Adrenal gland (tissue), 12 donors: ENCODE measurements around the gene FOXJ3. TPM values are rescaled to one million over a fixed set of nuclear protein-coding genes. Genes with fewer than 3 reads are reported as not detected.

Source experiments
- DNase-seq, 7 donors: peaks; one replicate each; pipeline ENCODE4 v3.0.0-alpha.2; 2019 to 2020
- H3K27ac ChIP-seq, 5 donors: fragments of 200-600 bp; sonication (generic) in 4 of 5; 1 replicate in 3 of 5; 2 replicates in 2 of 5; pipeline versions ENCODE4 v1.5.1 to v1.8.0; 2016 to 2020; ENCODE audit warnings: mild to moderate bottlenecking in 1 of 5
- H3K27me3 ChIP-seq: fragments of 200-600 bp; 2 replicates; pipeline ENCODE4 v1.8.0; 2021
- H3K36me3 ChIP-seq, 2 donors: fragments of 200-600 bp; replicated peaks in 1 of 2; 1 replicate in 1 of 2; 2 replicates in 1 of 2; pipeline versions ENCODE4 v1.5.1 to v1.8.0; 2018 to 2022
- H3K4me1 ChIP-seq, 2 donors: fragments of 200-600 bp; replicated peaks in 1 of 2; 1 replicate in 1 of 2; 2 replicates in 1 of 2; pipeline versions ENCODE4 v1.5.1 to v1.8.0; 2018 to 2021
- H3K4me3 ChIP-seq, 4 donors: fragments of 200-600 bp; sonication (generic) in 3 of 4; one replicate each; pipeline ENCODE4 v1.5.1; 2016 to 2018
- H3K9me3 ChIP-seq, 3 donors: fragments of 200-600 bp; sonication (generic) in 1 of 3; replicated peaks in 1 of 3; 1 replicate in 2 of 3; 2 replicates in 1 of 3; pipeline versions ENCODE4 v1.5.1 to v1.8.0; 2016 to 2021
- POLR2A ChIP-seq, 2 donors: fragments of 450-650 bp; IDR thresholded peaks; one replicate each; pipeline ENCODE4 v1.6.1; 2017; ENCODE audit warnings: antibody characterized with exemption in 2 of 2, mild to moderate bottlenecking in 2 of 2, moderate library complexity in 1 of 2
- WGBS, 4 donors: extraction: QIAGEN DNeasy Blood & Tissue Kit in 2 of 4; methylation state at CpG; one replicate each; pipeline versions ENCODE4 v1.1.5 to v1.1.7; 2013 to 2017; 5-methylcytosine and 5-hydroxymethylcytosine counted together
- intact Hi-C, 2 donors: fragments of 100-400 bp; cut with DNase I; formaldehyde crosslinking; loops; one replicate each; pipeline versions ENCODE4 v1.14.1 to v1.15.0; 2022 to 2023
- polyA plus RNA-seq, 3 donors: library from polyadenylated mRNA; stranded (reverse); fragments of 200-250 nt in 2 of 3; fragments of 350-450 nt in 1 of 3; fragmentation: Illumina TruSeq in 1 of 3; extraction: RNeasy Lipid Tissue Mini Kit (QIAGEN cat#74804) in 1 of 3; gene quantifications; one replicate each; pipeline ENCODE4 v1.2.3, GENCODE V29; 2013 to 2014
- total RNA-seq, 9 donors: library from RNA; depleted of rRNA in 4 of 9; stranded (reverse); fragments of >200 nt in 4 of 9; fragments of 120-200 nt in 1 of 9; fragmentation: NEBNext Ultra II Directional in 1 of 9; extraction: Animal tissue kit (Norgen Biotek cat#: 25700) in 1 of 9; gene quantifications; one replicate each; pipeline versions ENCODE4 v1.1.0 to v1.2.4, GENCODE V29; 2013 to 2023
- TF ChIP-seq, protein P1 (sequence below), 6 experiments: fragments of 450-650 bp in 4 of 6; fragments of 200-600 bp in 2 of 6; sonication (generic) in 1 of 6; IDR thresholded peaks; 1 replicate in 5 of 6; 2 replicates in 1 of 6; pipeline versions ENCODE4 v1.5.1 to v1.8.0; 2016 to 2021; ENCODE audit warnings: antibody characterized with exemption in 6 of 6, mild to moderate bottlenecking in 2 of 6, moderate library complexity in 1 of 6
- donor health status: healthy with polysubstance abuse.
- donor health status: Bipolar disorder and iron deficiency.
- donor health status: DM: yes; HTN: yes; CAD: no.
- donor health status: DM: no; HTN: no; CAD: no.
- donor health status: DM: no; HTN: no; CAD: no.
- donor health status: DM: yes; HTN: yes; CAD: no.

The FOXJ3 gene
- total and polyA plus RNA-seq, 12 donors, result 8.4 to 58.5 (median 33.4) TPM

DNA sequence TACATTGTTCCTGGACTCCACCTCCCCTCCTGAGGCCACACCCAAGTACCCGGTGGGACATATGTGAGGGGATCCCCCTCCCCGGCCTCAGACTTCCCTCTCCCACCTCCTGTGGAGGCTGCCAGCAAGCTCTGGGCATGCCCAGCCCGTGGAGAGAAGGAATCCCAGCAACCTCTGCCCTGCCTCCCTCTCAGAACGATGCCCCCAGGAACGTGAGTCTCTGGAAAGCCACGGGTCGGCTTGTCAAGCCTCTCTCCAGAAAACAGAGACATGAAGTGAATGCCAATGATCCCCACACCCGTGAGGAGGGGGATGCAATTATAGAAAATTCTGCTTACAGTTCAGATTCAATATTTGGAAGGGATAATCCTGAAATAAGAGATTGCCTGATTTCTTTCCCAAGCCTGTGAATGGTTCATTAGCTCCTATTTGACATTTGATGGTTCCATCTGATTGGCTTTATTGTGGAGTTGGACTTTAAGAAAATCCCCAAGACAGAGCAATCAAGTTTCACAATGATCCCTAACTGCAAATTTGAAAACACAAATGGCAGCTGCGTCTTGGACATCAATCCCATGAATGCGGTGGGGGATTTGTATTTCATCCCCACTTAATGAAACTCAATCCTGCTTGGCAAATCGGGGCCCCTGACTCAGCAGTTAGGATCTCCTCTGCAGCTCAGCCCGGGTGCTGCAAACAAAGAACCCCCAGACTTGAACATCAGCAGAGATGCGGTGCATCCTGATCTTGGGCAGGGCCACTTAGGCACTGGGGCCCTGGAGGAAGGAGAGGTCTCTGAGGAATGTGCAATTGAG, 190.9 kb downstream of the FOXJ3 start:
- Histone ChIP-seq H3K9me3 (no peaks in the 10 kb centered on the region), H3K4me3 (no peak overlapping the region), H3K4me1 (no peaks in the 10 kb centered on the region), H3K27ac (no peak overlapping the region), H3K27me3 (peaks cover 8% of the 10 kb centered on the region), H3K36me3 (no peaks in the 10 kb centered on the region)
- TF ChIP-seq, protein P1, sequence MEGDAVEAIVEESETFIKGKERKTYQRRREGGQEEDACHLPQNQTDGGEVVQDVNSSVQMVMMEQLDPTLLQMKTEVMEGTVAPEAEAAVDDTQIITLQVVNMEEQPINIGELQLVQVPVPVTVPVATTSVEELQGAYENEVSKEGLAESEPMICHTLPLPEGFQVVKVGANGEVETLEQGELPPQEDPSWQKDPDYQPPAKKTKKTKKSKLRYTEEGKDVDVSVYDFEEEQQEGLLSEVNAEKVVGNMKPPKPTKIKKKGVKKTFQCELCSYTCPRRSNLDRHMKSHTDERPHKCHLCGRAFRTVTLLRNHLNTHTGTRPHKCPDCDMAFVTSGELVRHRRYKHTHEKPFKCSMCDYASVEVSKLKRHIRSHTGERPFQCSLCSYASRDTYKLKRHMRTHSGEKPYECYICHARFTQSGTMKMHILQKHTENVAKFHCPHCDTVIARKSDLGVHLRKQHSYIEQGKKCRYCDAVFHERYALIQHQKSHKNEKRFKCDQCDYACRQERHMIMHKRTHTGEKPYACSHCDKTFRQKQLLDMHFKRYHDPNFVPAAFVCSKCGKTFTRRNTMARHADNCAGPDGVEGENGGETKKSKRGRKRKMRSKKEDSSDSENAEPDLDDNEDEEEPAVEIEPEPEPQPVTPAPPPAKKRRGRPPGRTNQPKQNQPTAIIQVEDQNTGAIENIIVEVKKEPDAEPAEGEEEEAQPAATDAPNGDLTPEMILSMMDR (IDR thresholded peaks at IDR 0.05), result no peak
- no peak for TF ChIP-seq POLR2A (IDR thresholded peaks at IDR 0.05)
- intact Hi-C loops, result no loop called here
- WGBS, 4 donors, result 55 to 61% (median 57%) methylated on average over 9 to 13 of the region's 13 CpGs
- DNase-seq, result no peak

DNA sequence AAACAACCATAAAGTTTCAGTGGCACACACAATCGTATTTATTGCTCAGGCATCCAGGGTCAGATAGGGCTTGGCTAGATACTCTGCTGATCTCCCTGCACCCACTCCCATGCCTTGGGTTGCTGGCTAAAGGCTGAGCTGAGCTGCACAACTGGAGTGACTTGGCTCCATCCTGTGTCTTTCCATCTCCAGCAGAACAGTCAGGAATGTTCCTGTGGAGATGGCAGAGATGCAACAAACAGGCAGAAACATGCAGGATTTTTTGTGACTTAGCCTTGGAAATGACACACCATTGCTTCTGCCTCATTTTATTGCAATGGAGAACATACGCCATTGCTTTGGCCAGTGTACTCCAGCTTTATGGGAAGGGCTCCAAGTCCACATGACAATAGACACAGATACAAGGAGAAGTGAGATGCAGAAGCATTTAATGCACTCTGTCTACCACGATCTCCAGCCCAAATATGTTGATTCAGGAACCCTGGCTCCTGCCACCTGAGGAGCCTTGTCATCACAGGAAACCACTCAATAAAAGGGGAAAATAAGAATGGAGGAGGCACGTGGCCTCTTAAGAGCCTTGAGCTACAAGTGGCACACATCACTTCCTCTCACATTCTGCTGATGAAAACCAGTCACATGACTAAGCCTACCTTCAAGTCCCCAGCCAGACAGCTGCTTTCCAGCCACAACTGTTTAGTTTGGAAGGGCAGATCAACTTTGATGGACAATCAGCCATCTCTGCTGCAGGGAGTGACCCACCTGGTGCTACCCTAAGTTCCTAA, 191.9 kb downstream of the FOXJ3 start:
- Histone ChIP-seq H3K27ac (no peak overlapping the region), H3K9me3 (no peaks in the 10 kb centered on the region), H3K4me3 (no peak overlapping the region), H3K36me3 (no peaks in the 10 kb centered on the region), H3K4me1 (no peaks in the 10 kb centered on the region), H3K27me3 (peaks cover 8% of the 10 kb centered on the region)
- TF ChIP-seq POLR2A (IDR thresholded peaks at IDR 0.05), result no peak
- WGBS, 4 donors, result 42 to 46% (median 43%) methylated on average over 4 of the region's 4 CpGs
- intact Hi-C loops, result no loop called here
- no peak for DNase-seq

DNA sequence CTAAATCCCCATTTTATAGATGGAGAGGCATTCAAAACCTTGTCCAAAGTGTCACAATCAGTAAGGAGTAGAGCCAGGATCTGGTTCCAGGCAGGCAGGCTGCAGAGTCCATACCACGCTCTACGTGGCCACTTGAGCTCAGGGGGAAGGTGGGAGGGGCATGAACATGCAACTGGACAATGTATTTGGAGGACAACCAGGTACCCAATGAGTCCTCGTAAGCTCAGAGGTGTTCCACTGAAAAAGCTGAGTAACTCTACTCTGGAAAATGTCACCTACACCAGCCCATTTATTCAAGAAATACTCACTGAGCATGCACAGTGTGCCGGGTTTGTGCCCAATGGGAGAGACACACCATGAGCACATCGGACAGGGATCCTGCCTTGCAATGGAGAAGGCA, 193.1 kb downstream of the FOXJ3 start:
- no peaks in the 10 kb centered on the region for H3K9me3 ChIP-seq
- peaks cover 8% of the 10 kb centered on the region for H3K27me3 ChIP-seq
- DNase-seq, result no peak
- intact Hi-C loops, result no loop called here
- no peaks in the 10 kb centered on the region for H3K36me3 ChIP-seq
- WGBS, 4 donors, result 67 to 78% (median 76%) methylated on average over 4 to 5 of the region's 5 CpGs
- no peak overlapping the region for H3K4me3 ChIP-seq
- no peak for TF ChIP-seq POLR2A (IDR thresholded peaks at IDR 0.05)
- TF ChIP-seq, protein P1 (IDR thresholded peaks at IDR 0.05), result no peak
- H3K4me1 ChIP-seq, result no peaks in the 10 kb centered on the region
- H3K27ac ChIP-seq, result no peak overlapping the region

DNA sequence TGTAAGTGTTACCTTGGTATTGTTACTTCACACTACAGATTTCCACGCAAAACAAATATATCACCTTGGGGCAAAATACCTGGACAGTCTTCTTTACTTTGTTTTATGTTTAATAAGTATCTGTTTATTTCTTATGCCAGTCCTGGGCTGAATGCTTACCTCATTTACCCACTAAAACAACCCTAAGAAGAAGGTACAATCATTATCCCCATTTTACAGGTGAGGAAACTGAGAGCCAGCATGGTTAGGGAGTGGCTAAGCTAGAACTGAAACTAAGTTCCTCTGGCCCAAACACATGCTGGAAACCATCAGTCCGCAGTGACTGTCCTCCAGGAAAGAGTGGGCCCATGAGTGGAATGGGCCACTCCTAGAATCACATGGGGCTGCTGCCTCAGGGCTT, 194.8 kb downstream of the FOXJ3 start:
- intact Hi-C loops, result no loop called here
- no peaks in the 10 kb centered on the region for H3K36me3 ChIP-seq
- WGBS, 4 donors, result 91 to 96% (median 94%) methylated on average over 2 of the region's 2 CpGs
- TF ChIP-seq, protein P1 (IDR thresholded peaks at IDR 0.05), result no peak
- no peak for TF ChIP-seq POLR2A (IDR thresholded peaks at IDR 0.05)
- no peak overlapping the region for H3K4me3 ChIP-seq
- no peak for DNase-seq
- H3K4me1 ChIP-seq, result no peaks in the 10 kb centered on the region
- no peaks in the 10 kb centered on the region for H3K9me3 ChIP-seq
- peaks cover 4% of the 10 kb centered on the region for H3K27me3 ChIP-seq
- H3K27ac ChIP-seq, result no peak overlapping the region
